Mucosa of stomach (tissue), 1 donor: ENCODE data around the gene ACTR3.

Source experiments
- H3K27me3 ChIP-seq: one replicate; pipeline ENCODE4 v1.7.0; 2013; ENCODE audit warnings: mild to moderate bottlenecking, low read length; ENCODE audit not compliant: control insufficient read depth, insufficient read depth
- H3K36me3 ChIP-seq: one replicate; pipeline ENCODE4 v1.7.0; 2013; ENCODE audit warnings: low read length; ENCODE audit not compliant: control insufficient read depth, insufficient read depth
- H3K4me1 ChIP-seq: one replicate; pipeline ENCODE4 v1.7.0; 2013; ENCODE audit warnings: mild to moderate bottlenecking, low read length; ENCODE audit not compliant: control insufficient read depth, insufficient read depth
- H3K4me3 ChIP-seq: one replicate; pipeline ENCODE4 v1.7.0; 2013; ENCODE audit warnings: low read length
- H3K9ac ChIP-seq: one replicate; pipeline ENCODE4 v1.7.0; 2013; ENCODE audit warnings: mild to moderate bottlenecking, low read length, moderate library complexity
- H3K9me3 ChIP-seq: one replicate; pipeline ENCODE4 v1.7.0; 2013; ENCODE audit warnings: mild to moderate bottlenecking, low read length, moderate library complexity; ENCODE audit not compliant: control insufficient read depth
- donor health status: Pancreatic carcinoma.

Gene ACTR3

GRCh38 chr2:113854970-113855740 lies 34.7 kb upstream of the ACTR3 start:
- Histone ChIP-seq H3K9me3 (no peaks in the 10 kb centered on the region), H3K4me3 (no peak overlapping the region), H3K27me3 (no peaks in the 10 kb centered on the region), H3K36me3 (no peaks in the 10 kb centered on the region), H3K9ac (no peak overlapping the region), H3K4me1 (no peaks in the 10 kb centered on the region)

GRCh38 chr2:113857464-113857863 lies 32.4 kb upstream of the ACTR3 start:
- no peaks in the 10 kb centered on the region for H3K36me3 ChIP-seq
- no peak overlapping the region for H3K9ac ChIP-seq
- H3K27me3 ChIP-seq, result no peaks in the 10 kb centered on the region
- H3K4me3 ChIP-seq, result no peak overlapping the region
- H3K4me1 ChIP-seq, result no peaks in the 10 kb centered on the region
- H3K9me3 ChIP-seq, result no peaks in the 10 kb centered on the region

- Histone ChIP-seq H3K9me3 (no peaks in the 10 kb centered on the region), H3K4me3 (no peak overlapping the region), H3K9ac (no peak overlapping the region), H3K36me3 (no peaks in the 10 kb centered on the region), H3K27me3 (no peaks in the 10 kb centered on the region), H3K4me1 (no peaks in the 10 kb centered on the region)
Measured at GRCh38 chr2:113858764-113859163, 31.1 kb upstream of the ACTR3 start.

GRCh38 chr2:113861740-113862139 lies 28.1 kb upstream of the ACTR3 start:
- H3K36me3 ChIP-seq, result no peaks in the 10 kb centered on the region
- no peaks in the 10 kb centered on the region for H3K4me1 ChIP-seq
- no peak overlapping the region for H3K9ac ChIP-seq

GRCh38 chr2:113863144-113863543 lies 26.7 kb upstream of the ACTR3 start:
- no peak overlapping the region for H3K4me3 ChIP-seq
- no peaks in the 10 kb centered on the region for H3K9me3 ChIP-seq
- no peaks in the 10 kb centered on the region for H3K27me3 ChIP-seq
- peaks cover 5% of the 10 kb centered on the region for H3K4me1 ChIP-seq
- no peaks in the 10 kb centered on the region for H3K36me3 ChIP-seq
- no peak overlapping the region for H3K9ac ChIP-seq

More at GRCh38 chr2:113861740-113862139, 28.1 kb upstream of the ACTR3 start:
- Histone ChIP-seq H3K9me3 (no peaks in the 10 kb centered on the region), H3K27me3 (no peaks in the 10 kb centered on the region), H3K4me3 (no peak overlapping the region)

- Histone ChIP-seq H3K4me1 (peaks cover 5% of the 10 kb centered on the region), H3K9ac (no peak overlapping the region), H3K4me3 (no peak overlapping the region)
Measured at GRCh38 chr2:113867571-113867970, 22.3 kb upstream of the ACTR3 start.

GRCh38 chr2:113869253-113869652 lies 20.6 kb upstream of the ACTR3 start:
- Histone ChIP-seq H3K4me3 (no peak overlapping the region), H3K9me3 (no peaks in the 10 kb centered on the region), H3K9ac (no peak overlapping the region), H3K36me3 (no peaks in the 10 kb centered on the region), H3K27me3 (no peaks in the 10 kb centered on the region), H3K4me1 (peaks cover 5% of the 10 kb centered on the region)

More at GRCh38 chr2:113867571-113867970, 22.3 kb upstream of the ACTR3 start:
- Histone ChIP-seq H3K9me3 (no peaks in the 10 kb centered on the region), H3K27me3 (no peaks in the 10 kb centered on the region), H3K36me3 (no peaks in the 10 kb centered on the region)

- Histone ChIP-seq H3K27me3 (no peaks in the 10 kb centered on the region), H3K4me1 (peaks cover 14% of the 10 kb centered on the region), H3K36me3 (no peaks in the 10 kb centered on the region), H3K9ac (no peak overlapping the region), H3K4me3 (no peak overlapping the region), H3K9me3 (no peaks in the 10 kb centered on the region)
Measured at GRCh38 chr2:113872201-113872600, 17.7 kb upstream of the ACTR3 start.

GRCh38 chr2:113873867-113874266 lies 16.0 kb upstream of the ACTR3 start:
- Histone ChIP-seq H3K9me3 (no peaks in the 10 kb centered on the region), H3K36me3 (no peaks in the 10 kb centered on the region), H3K27me3 (no peaks in the 10 kb centered on the region), H3K4me1 (peaks cover 16% of the 10 kb centered on the region), H3K9ac (no peak overlapping the region), H3K4me3 (no peak overlapping the region)

GRCh38 chr2:113875135-113875534 lies 14.8 kb upstream of the ACTR3 start:
- Histone ChIP-seq H3K9me3 (no peaks in the 10 kb centered on the region), H3K36me3 (no peaks in the 10 kb centered on the region), H3K27me3 (no peaks in the 10 kb centered on the region), H3K9ac (no peak overlapping the region), H3K4me3 (no peak overlapping the region), H3K4me1 (peaks cover 21% of the 10 kb centered on the region)

GRCh38 chr2:113876503-113877387 lies 13.1 kb upstream of the ACTR3 start:
- Histone ChIP-seq H3K4me3 (no peak overlapping the region), H3K4me1 (peaks cover 21% of the 10 kb centered on the region), H3K36me3 (no peaks in the 10 kb centered on the region), H3K9me3 (no peaks in the 10 kb centered on the region), H3K27me3 (no peaks in the 10 kb centered on the region), H3K9ac (peak overlapping the region; percentile 8)
